DOHH2 (cell line): ENCODE results near the gene NXF1.

Source experiments
- H3F3A ChIP-seq: fragments of 200-600 bp; sonication (generic), shearing (Covaris generic); 2 replicates; pipeline ENCODE4 v1.6.0; 2016; ENCODE audit warnings: antibody characterized with exemption, mild to moderate bottlenecking; ENCODE audit not compliant: control insufficient read depth, insufficient read depth
- H3K27ac ChIP-seq: fragments of 200-600 bp; sonication (generic); 2 replicates; pipeline ENCODE4 v1.5.1; 2014; ENCODE audit warnings: low read depth, mild to moderate bottlenecking, low read length, moderate library complexity
- H3K27me3 ChIP-seq: fragments of 200-600 bp; sonication (generic); 2 replicates; pipeline ENCODE4 v1.6.1; 2014; ENCODE audit warnings: mild to moderate bottlenecking, low read length, mixed read lengths; ENCODE audit not compliant: control insufficient read depth
- H3K36me3 ChIP-seq: fragments of 200-600 bp; sonication (generic); 2 replicates; pipeline ENCODE4 v1.6.1; 2014; ENCODE audit warnings: mild to moderate bottlenecking, low read length, moderate library complexity, mixed read lengths; ENCODE audit not compliant: control insufficient read depth
- H3K4me1 ChIP-seq: fragments of 200-600 bp; sonication (generic); 2 replicates; pipeline ENCODE4 v1.6.1; 2014; ENCODE audit warnings: mild to moderate bottlenecking, low read length, mixed read lengths; ENCODE audit not compliant: control insufficient read depth
- H3K4me2 ChIP-seq: fragments of 200-600 bp; sonication (generic); 2 replicates; pipeline ENCODE4 v1.6.0; 2014; ENCODE audit warnings: mild to moderate bottlenecking, low read length, moderate library complexity
- H3K4me3 ChIP-seq: fragments of 200-600 bp; sonication (generic); 2 replicates; pipeline ENCODE4 v1.5.1; 2014; ENCODE audit warnings: mild to moderate bottlenecking, low read length, mixed read lengths
- H3K79me2 ChIP-seq: fragments of 200-600 bp; sonication (generic); 2 replicates; pipeline ENCODE4 v1.6.1; 2014; ENCODE audit warnings: mild to moderate bottlenecking, low read length, mixed read lengths; ENCODE audit not compliant: control insufficient read depth
- H3K9me2 ChIP-seq: fragments of 200-600 bp; sonication (generic); replicated peaks from 2 replicates; pipeline ENCODE4 v1.6.1; 2014; ENCODE audit warnings: mild to moderate bottlenecking, low read length, mixed read lengths; ENCODE audit not compliant: control insufficient read depth
- H3K9me3 ChIP-seq: fragments of 200-600 bp; sonication (generic); 2 replicates; pipeline ENCODE4 v1.6.1; 2014; ENCODE audit warnings: antibody characterized with exemption, low read length, mixed read lengths; ENCODE audit not compliant: control insufficient read depth, insufficient read depth
- H4K20me1 ChIP-seq: fragments of 200-600 bp; sonication (generic); 2 replicates; pipeline ENCODE4 v1.6.0; 2014; ENCODE audit warnings: low read depth, mild to moderate bottlenecking, antibody characterized with exemption, low read length, moderate library complexity; ENCODE audit not compliant: control insufficient read depth, insufficient read depth
- CTCF ChIP-seq: fragments of 200-600 bp; sonication (generic); IDR thresholded peaks from one replicate; pipeline ENCODE4 v1.5.1; 2014; ENCODE audit warnings: antibody characterized with exemption, mild to moderate bottlenecking, low read depth, low read length; ENCODE audit not compliant: poor library complexity, severe bottlenecking
- EZH2phosphoT487 ChIP-seq: fragments of 200-600 bp; sonication (generic); IDR thresholded peaks from 2 replicates; pipeline ENCODE4 v1.6.1; 2017; ENCODE audit warnings: borderline replicate concordance, mild to moderate bottlenecking, antibody characterized with exemption, low read length, moderate library complexity, mixed read lengths

Gene NXF1

GRCh38 chr11:62794201-62794775, 11.0 kb downstream of the NXF1 start:
- peaks cover 33% of the 10 kb centered on the region for H3K79me2 ChIP-seq
- no peak overlapping the region for H3K27ac ChIP-seq
- TF ChIP-seq CTCF (no peak), EZH2phosphoT487 (no peak)
- H3F3A ChIP-seq = peaks cover 12% of the 10 kb centered on the region
- H3K27me3 ChIP-seq = no peaks in the 10 kb centered on the region
- H3K9me3 ChIP-seq = no peaks in the 10 kb centered on the region
- H3K4me3 ChIP-seq = no peak overlapping the region
- peaks cover 91% of the 10 kb centered on the region for H3K36me3 ChIP-seq
- no peaks in the 10 kb centered on the region for H3K9me2 ChIP-seq
- no peak overlapping the region for H3K4me2 ChIP-seq
- H3K4me1 ChIP-seq = peaks cover 27% of the 10 kb centered on the region
- no peaks in the 10 kb centered on the region; the same call in 1 of the 2 replicates for H4K20me1 ChIP-seq

GRCh38 chr11:62792202-62792575, 13.1 kb downstream of the NXF1 start:
- H3K4me3 ChIP-seq = peak overlapping the region; percentile 99
- peaks cover 54% of the 10 kb centered on the region for H3K79me2 ChIP-seq
- H3F3A ChIP-seq = peaks cover 18% of the 10 kb centered on the region
- no peaks in the 10 kb centered on the region for H3K27me3 ChIP-seq
- H3K36me3 ChIP-seq = peaks cover 87% of the 10 kb centered on the region
- H3K9me3 ChIP-seq = no peaks in the 10 kb centered on the region
- peak overlapping the region; percentile 67 for H3K27ac ChIP-seq
- no peaks in the 10 kb centered on the region for H3K9me2 ChIP-seq
- no peaks in the 10 kb centered on the region; the same call in 1 of the 2 replicates for H4K20me1 ChIP-seq
- peak overlapping the region; percentile 59 for H3K4me2 ChIP-seq
- H3K4me1 ChIP-seq = peaks cover 36% of the 10 kb centered on the region
- no peak for TF ChIP-seq EZH2phosphoT487
- TF ChIP-seq CTCF = no peak

- H4K20me1 ChIP-seq = no peaks in the 10 kb centered on the region; the same call in 1 of the 2 replicates
- peak within 1 kb of the TSS; percentile 59 for H3K4me2 ChIP-seq
- H3K79me2 ChIP-seq = peaks cover 54% of the 10 kb centered on the region
- H3F3A ChIP-seq = peaks cover 18% of the 10 kb centered on the region
- peaks cover 36% of the 10 kb centered on the region for H3K4me1 ChIP-seq
- H3K36me3 ChIP-seq = peaks cover 85% of the 10 kb centered on the region
- peak within 1 kb of the TSS; percentile 99 for H3K4me3 ChIP-seq
- no peaks in the 10 kb centered on the region for H3K27me3 ChIP-seq
- no peak for TF ChIP-seq CTCF
- no peak for TF ChIP-seq EZH2phosphoT487
- H3K27ac ChIP-seq = peak within 1 kb of the TSS; percentile 67
- H3K9me2 ChIP-seq = no peaks in the 10 kb centered on the region
- H3K9me3 ChIP-seq = no peaks in the 10 kb centered on the region
These were observed 13.6 kb downstream of the NXF1 start, which contains the start of gene TMEM223 for GRCh38 chr11:62791501-62792201. Gene TMEM223 (minus strand): TSS chr11:62792006. CDS start chr11:62791994, 12 bp downstream.
